ENCODE data around the gene CRIP3. TPM values are rescaled to one million over a fixed set of nuclear protein-coding genes. Genes with fewer than 3 reads are reported as not detected.

The CRIP3 gene
- total and polyA plus RNA-seq, 2 donors (not counting 3 experiments of a cell fraction or from before 2014, with no cell fraction given), result not detected

GRCh38 chr6:43296780-43297497 lies 11.7 kb downstream of the CRIP3 start:
- no TSS peak for BruUV-seq (replicated peaks)
- H3K4me1 ChIP-seq (ENCODE audit: control insufficient read depth, extremely low read depth, insufficient read depth, low read length), result no peaks in the 10 kb centered on the region
- CTCF ChIA-PET, result interaction anchor here (0.9 to 1.7 kb wide), 9 partner anchors 9 to 73 kb away, joined by 3 to 6 read pairs (median 4); partner anchors contain the start of genes CRIP3, DNPH1 and ZNF318

More at GRCh38 chr6:43296780-43297497, 11.7 kb downstream of the CRIP3 start:
- Histone ChIP-seq H3K27ac (ENCODE audit: insufficient read depth, low read depth, low read length) (no peak overlapping the region), H3K9ac (replicated peaks; ENCODE audit: extremely low read depth, insufficient read depth, low read length) (no peak overlapping the region), H3K9me1 (replicated peaks; ENCODE audit: control insufficient read depth, extremely low read depth, insufficient read depth, low read length) (no peaks in the 10 kb centered on the region), H3K4me3 (replicated peaks in 1 of 3; ENCODE audit: insufficient read depth in 1 of 3, low read depth in 1 of 3, low read length in 3 of 3) (no peak overlapping the region), H3K9me3 (replicated peaks; ENCODE audit: control insufficient read depth, insufficient read depth, low read length) (no peaks in the 10 kb centered on the region), H3K79me2 (ENCODE audit: control insufficient read depth, insufficient read depth, low read length) (no peaks in the 10 kb centered on the region), H3K36me3 (ENCODE audit: control insufficient read depth in 2 of 2, extremely low read depth in 1 of 2, insufficient read depth in 2 of 2, low read length in 2 of 2) (no peaks in the 10 kb centered on the region), H4K20me1 (replicated peaks; ENCODE audit: control insufficient read depth, extremely low read depth, insufficient read depth, low read length) (no peaks in the 10 kb centered on the region), H3K27me3 (ENCODE audit: control insufficient read depth in 2 of 2, insufficient read depth in 2 of 2, low read length in 2 of 2) (peaks cover 0 to 17% of the 10 kb centered on the region in 2 experiments), H2AFZ (ENCODE audit: low read depth, low read length) (no peak overlapping the region), H3K4me2 (ENCODE audit: insufficient read depth, low read length) (no peak overlapping the region)
- TF ChIP-seq CTCF (IDR thresholded peaks at IDR 0.05; ENCODE audit: extremely low read depth in 1 of 2, insufficient read depth in 1 of 2, low read depth in 1 of 2, low read length in 2 of 2), result no peak
- TF ChIP-seq POLR2AphosphoS5 (IDR thresholded peaks at IDR 0.05; ENCODE audit: insufficient read depth, low read depth, low read length), result no peak
- TF ChIP-seq POLR2A (IDR thresholded peaks at IDR 0.05; ENCODE audit: low read depth, low read length), result no peak
- TF ChIP-seq MYC (IDR thresholded peaks at IDR 0.05; ENCODE audit: low read depth, low read length), result no peak
- no peak for TF ChIP-seq FOS (IDR thresholded peaks at IDR 0.05; ENCODE audit: borderline replicate concordance, insufficient read depth, low read length)
- no peak for TF ChIP-seq GATA2 (IDR thresholded peaks at IDR 0.05; ENCODE audit: insufficient read depth, insufficient read length, low read depth, low read length)
- no peak for TF ChIP-seq MAX (IDR thresholded peaks at IDR 0.05; ENCODE audit: insufficient read depth, insufficient read length)
- TF ChIP-seq EZH2 (IDR thresholded peaks at IDR 0.05; ENCODE audit: borderline replicate concordance, low read depth, low read length, severe bottlenecking), result no peak
- no peak for TF ChIP-seq JUN (IDR thresholded peaks at IDR 0.05; ENCODE audit: borderline replicate concordance, insufficient read depth, insufficient read length, low read depth)
- POLR2A ChIA-PET, result no interaction called here
- FAIRE-seq, result no peak
- dilution Hi-C loops (cut with MboI; ENCODE audit: extremely low pct_ligation_motif_present, low sequenced_read_pairs) (no loop called here), intact Hi-C loops (cut with micrococcal nuclease) (no loop called here)
- no peak for DNase-seq (ENCODE audit: low read depth, low spot score)
